ENCODE results near the gene CLCA1.

The CLCA1 gene

GRCh38 chr1:86468501-86468977, at the start of gene CLCA1:
Gene CLCA1, plus strand, starts transcription at chr1:86468927. Its CDS starts 45 bp downstream, at chr1:86468972.
- no peak for DNase-seq

GRCh38 chr1:86419277-86419903, 49.3 kb upstream of the CLCA1 start:
- DNase-seq: peak; percentile 61

GRCh38 chr1:86421601-86422280, 47.0 kb upstream of the CLCA1 start:
- no peak for DNase-seq

- DNase-seq: no peak
These were observed 45.3 kb upstream of the CLCA1 start for GRCh38 chr1:86423473-86423872.

DNA sequence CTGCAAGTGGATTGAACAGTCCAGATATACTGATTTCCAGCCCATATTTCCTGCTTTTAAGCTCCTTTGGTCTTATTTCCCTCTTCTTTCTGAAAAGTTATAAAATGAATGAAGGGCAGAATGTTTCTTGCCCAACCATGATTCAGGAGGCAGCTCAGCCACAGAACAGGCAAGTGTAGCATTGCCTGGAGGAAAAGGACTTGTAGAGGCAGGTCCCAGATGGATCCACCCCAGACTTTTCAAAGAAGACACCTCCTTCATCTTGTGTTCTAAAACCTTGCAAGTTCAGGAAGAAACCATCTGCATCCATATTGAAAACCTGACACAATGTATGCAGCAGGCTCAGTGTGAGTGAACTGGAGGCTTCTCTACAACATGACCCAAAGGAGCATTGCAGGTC, 44.9 kb upstream of the CLCA1 start, which contains the start of gene CLCA2:
Gene CLCA2 (plus strand): TSS at position 299 of the 400 bp plus-strand sequence. CDS start 77 bp downstream, at position 376.
- no peak for DNase-seq

DNA sequence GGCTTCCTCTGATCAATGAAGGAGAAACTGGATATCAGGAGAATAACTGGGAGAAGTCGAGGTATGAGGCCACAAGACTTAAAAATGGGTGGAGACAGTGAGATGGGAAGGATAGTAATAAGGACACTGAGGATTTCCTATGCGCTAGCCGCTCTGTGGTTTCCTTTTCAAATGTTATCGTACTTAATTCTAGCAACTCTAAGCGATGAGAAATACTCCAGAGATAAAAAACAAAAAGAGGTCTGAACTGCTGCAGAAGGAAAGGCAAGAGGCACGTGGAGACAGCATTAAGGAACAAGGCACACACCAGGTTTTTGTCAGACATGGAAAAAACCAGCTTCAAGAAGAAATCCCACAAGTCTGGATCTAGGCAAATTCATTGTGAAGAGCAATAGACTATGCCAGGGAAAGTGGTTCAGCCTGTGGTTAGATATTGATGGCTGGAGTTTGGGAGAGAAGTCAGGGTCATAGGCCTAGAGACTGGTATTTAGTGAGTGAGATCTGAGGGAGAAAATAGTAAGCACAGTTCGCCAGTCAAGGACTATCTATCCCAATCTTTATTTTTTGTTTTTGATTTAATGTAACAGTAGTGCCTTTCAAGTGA, 39.5 kb upstream of the CLCA1 start:
- DNase-seq: no peak

DNA sequence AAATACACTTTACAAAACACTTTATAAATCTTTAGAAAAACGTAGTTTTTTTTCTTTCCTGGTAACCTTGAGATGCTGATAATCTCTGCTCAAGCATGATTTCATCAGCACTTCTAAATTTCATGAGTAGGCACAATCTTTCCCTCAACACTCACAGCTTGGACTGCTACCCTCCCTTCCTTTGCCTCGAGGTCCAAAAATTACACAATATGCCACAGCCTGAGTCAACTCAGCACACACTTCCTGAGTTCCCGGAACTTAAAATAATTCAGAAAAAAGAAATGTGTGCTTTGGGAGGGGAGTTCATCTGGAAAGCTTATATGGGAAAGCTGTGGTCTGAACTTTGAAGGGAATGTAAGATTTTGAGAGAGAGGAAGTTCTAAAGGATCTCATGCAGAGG, 38.9 kb upstream of the CLCA1 start:
- peak; percentile 3 for DNase-seq

- no peak for DNase-seq
These were observed 38.4 kb upstream of the CLCA1 start for GRCh38 chr1:86430376-86430775.

DNA sequence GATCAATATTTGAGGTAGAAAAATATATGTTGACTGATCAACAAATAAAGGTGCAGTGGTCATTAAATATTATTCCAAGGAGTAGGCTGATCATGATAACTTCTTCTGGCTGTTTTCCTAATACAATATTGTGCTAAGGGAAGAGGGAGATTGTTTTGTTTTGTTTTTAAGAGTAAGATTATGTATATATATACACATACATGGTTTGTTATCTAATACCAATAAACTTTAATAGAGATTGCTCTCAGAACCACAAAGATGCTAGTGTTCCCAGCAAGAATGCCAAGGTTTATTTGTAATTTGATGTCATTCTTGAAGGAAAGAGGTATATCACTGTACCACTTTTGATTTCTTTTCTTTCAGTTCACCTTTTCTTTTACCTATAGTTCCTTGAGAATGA, 34.7 kb upstream of the CLCA1 start:
- no peak for DNase-seq

DNA sequence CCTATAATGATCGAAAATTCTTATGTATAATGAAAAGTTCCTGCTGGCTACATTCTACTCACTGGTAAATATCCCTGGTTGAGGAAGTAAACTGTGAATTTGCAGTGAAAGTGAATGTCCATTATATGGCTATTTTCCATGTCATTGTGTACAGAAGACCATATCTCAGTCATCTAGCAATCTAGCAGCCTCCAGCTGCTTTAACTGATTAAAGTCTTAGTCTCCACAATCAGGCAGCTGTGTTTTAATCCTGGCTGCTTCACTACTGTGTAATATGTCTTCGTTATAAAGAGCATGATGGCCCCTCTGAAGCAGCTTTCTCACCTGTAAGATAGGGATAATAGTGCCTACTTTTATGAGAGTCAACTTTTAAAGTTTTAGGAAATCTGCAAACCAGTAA, 33.4 kb upstream of the CLCA1 start:
- no peak for DNase-seq

GRCh38 chr1:86436041-86436440, 32.7 kb upstream of the CLCA1 start:
- no peak for DNase-seq

- DNase-seq: peak; percentile 28
These were observed 27.1 kb upstream of the CLCA1 start for GRCh38 chr1:86441581-86441980.

DNA sequence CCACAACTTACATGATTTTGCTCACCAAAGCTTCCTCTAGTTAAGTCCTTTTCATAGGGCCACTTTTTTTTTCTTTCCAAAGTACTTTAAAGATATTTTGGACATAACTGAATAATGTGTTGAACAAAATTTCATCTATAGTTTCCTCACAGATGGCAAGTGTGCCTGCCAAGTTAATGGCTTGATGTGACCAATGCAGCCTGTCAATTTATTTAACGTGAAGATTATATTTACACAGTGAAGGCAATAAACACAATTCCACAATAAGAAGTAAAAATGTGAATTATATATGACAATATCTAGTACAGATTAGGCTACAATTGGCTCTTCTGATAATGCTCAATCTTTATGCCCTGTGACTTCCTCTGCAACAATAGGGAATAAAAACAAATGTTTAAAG, 26.7 kb upstream of the CLCA1 start:
- no peak for DNase-seq

DNA sequence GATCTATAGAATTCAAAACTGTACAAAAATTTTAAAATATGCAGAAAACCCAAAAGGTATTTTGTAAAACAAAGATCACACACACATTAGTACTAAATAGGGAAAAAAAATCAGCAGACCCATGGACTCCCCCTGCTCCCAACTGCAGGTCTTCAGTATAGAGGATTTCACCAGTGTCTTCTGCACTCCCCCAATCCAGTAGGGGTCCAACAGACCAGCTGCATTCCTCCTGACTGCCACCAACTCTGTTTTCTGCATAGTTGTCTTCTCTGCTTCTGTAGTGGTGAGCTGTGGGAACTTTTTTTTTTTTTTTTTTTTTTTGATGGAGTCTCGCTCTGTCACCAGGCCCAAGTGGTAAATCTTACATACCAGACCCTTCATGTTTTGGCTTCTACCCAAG, 22.8 kb upstream of the CLCA1 start:
- no peak for DNase-seq

GRCh38 chr1:86447198-86447790, 21.4 kb upstream of the CLCA1 start:
- DNase-seq: no peak

DNA sequence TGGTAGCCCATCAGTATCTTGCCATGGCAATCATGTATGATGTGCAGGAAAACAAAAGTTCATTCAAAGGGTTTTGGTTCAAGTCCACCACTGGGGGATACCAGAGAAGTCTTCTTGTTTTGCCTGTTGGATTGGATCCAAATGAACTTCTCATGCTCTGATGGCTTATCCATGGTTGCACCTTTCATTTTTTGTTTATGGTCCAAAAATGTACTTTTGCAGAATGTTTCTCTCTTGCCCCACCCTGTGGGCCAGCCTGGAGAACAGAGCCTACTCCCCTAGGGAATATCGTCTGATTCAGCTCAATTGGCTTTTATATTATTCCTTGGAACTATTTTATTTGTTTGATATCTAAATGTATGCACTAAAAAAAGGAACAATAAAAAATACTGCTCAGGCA, 20.1 kb upstream of the CLCA1 start:
- DNase-seq: no peak

DNA sequence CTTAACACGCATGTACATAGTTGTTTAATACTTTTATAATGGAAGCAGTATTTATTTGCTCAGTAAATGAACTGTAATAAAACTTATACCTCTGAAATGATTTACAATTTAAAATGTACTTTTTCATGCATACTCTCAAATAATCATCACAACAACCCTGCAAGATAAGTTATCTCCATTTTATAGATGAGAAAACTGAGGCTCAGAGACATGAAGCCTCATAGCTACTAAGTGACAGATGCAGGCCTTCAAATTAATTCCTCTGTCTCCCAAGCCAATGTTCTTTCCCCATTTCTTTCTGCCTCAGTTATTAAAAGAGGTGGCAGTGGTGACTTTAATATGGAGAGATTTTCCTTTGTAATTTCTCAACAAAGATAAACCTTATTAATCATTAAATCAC, 19.6 kb upstream of the CLCA1 start:
- DNase-seq: no peak

DNA sequence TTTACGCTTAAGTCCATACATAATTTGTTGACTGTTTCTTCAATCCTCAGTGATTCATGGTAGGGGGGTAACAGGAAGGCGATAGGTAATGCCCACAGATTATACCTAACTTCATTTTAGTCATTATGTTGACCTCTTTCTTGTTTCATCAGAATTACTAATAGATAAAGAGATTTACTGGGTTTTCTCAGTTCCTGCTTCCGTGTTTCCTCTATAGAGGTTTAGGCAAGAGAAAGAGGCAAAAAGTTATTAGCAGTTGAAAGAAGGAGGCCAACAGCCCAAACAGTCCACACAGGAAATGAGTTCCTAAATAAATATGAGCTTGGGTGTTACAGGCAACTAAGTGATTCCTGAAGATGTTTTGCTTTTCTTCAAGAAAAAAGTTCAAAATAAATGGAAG, 17.9 kb upstream of the CLCA1 start:
- DNase-seq: no peak

DNA sequence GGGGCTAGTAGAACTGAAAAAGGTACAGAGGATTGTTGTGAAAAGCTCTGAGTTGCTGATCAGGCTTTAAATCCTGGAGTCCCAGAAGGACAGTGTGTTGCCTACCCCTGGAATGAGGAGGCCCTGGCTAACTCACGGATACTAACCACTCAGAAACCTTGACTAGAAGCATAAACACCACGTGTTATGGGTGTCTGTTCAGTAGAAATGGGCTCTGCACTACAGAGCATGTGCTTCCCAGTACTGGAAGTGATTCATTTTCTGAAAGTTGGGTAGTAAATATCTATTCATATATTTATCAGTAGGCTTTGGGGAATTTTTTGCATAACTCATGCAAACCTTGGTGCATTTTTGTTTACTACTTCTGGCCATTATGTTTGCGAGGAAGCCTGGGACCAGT, 15.1 kb upstream of the CLCA1 start:
- no peak for DNase-seq

- no peak for DNase-seq
These were observed 13.7 kb upstream of the CLCA1 start for GRCh38 chr1:86455073-86455472.

GRCh38 chr1:86460998-86461397, 7.7 kb upstream of the CLCA1 start:
- DNase-seq: no peak

- DNase-seq: no peak
These were observed 7.2 kb upstream of the CLCA1 start for GRCh38 chr1:86461482-86461881.

DNA sequence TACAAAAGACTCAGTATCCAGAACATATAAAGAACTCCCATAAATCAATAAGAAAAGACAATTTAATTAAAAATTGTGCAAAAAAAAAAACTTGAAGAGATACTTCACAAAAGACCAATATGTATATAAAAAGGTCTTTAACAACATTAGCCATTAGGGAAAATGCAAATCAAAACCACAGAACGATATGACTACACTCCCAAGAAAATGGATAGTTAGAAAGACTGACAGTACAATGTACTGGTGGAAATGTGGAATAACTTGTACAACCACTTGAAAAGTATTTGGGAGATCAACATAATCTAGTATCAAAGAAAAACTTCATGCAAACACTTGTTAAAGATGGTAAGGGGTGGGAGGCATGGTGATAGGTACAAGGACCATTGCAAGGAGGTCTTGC, 3.9 kb upstream of the CLCA1 start:
- no peak for DNase-seq
